Parathyroid adenoma (tissue), 2 donors: ENCODE data around the gene PAX8.

ENCODE experiments used
- H2AFZ ChIP-seq: fragments of 300-600 bp; sonication (generic); one replicate; pipeline ENCODE4 v1.7.0; 2017; ENCODE audit warnings: antibody characterized with exemption, mild to moderate bottlenecking
- H3K27ac ChIP-seq: fragments of 300-600 bp; sonication (generic); one replicate; pipeline ENCODE4 v1.7.0; 2017
- H3K27me3 ChIP-seq: fragments of 300-600 bp; sonication (generic); one replicate; pipeline ENCODE4 v1.7.0; 2017; ENCODE audit warnings: low read length; ENCODE audit not compliant: control insufficient read depth, insufficient read depth
- H3K36me3 ChIP-seq: fragments of 300-600 bp; sonication (generic); one replicate; pipeline ENCODE4 v1.7.0; 2017; ENCODE audit warnings: low read length; ENCODE audit not compliant: control insufficient read depth, insufficient read depth
- H3K4me1 ChIP-seq: fragments of 300-600 bp; sonication (generic); one replicate; pipeline ENCODE4 v1.7.0; 2017; ENCODE audit warnings: control low read depth
- H3K4me2 ChIP-seq: fragments of 300-600 bp; sonication (generic); one replicate; pipeline ENCODE4 v1.7.0; 2017; ENCODE audit warnings: low read length
- H3K4me3 ChIP-seq: fragments of 300-600 bp; sonication (generic); one replicate; pipeline ENCODE4 v1.7.0; 2017; ENCODE audit warnings: low read depth, low read length
- H3K79me2 ChIP-seq: fragments of 300-600 bp; sonication (generic); one replicate; pipeline ENCODE4 v1.7.0; 2017; ENCODE audit warnings: control low read depth
- H3K9ac ChIP-seq: fragments of 300-600 bp; sonication (generic); one replicate; pipeline ENCODE4 v1.7.0; 2017; ENCODE audit warnings: mild to moderate bottlenecking
- H3K9me3 ChIP-seq: fragments of 300-600 bp; sonication (generic); one replicate; pipeline ENCODE4 v1.7.0; 2017; ENCODE audit warnings: low read length; ENCODE audit not compliant: control insufficient read depth
- TF ChIP-seq, protein P1 (sequence below): fragments of 300-600 bp; sonication (generic); IDR thresholded peaks from one replicate; pipeline ENCODE4 v1.7.0; 2017; ENCODE audit warnings: antibody characterized with exemption, mild to moderate bottlenecking
- donor health status: primary hyperparathyroidism.

PAX8 gene

DNA sequence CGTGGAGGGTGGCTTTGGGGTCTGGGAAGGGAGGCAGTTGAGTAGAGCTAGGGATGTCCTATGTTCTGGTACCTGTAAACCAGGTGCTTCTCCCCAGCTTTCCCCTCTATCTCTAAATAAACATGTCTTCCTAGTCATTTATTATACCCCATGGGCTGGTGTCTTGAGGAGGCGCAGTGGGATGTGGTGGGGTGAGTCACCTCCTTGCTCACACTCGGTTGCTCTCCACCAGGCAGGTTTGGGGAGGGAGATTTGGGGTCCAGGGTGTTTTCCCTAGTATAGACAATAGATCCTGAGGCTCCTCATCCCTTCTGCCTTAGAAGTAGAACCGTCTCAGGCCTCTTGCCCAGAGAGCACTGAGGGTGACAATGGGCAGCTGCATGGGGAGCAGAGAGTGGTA is 99.8 kb downstream of the PAX8 start:
- Histone ChIP-seq H3K4me3 (no peak overlapping the region), H3K4me2 (no peak overlapping the region), H3K79me2 (no peaks in the 10 kb centered on the region), H3K27ac (no peak overlapping the region), H3K9ac (no peak overlapping the region), H3K27me3 (no peaks in the 10 kb centered on the region), H3K9me3 (no peaks in the 10 kb centered on the region), H3K36me3 (no peaks in the 10 kb centered on the region), H3K4me1 (peaks cover 25% of the 10 kb centered on the region), H2AFZ (no peak overlapping the region)
- TF ChIP-seq, protein P1, sequence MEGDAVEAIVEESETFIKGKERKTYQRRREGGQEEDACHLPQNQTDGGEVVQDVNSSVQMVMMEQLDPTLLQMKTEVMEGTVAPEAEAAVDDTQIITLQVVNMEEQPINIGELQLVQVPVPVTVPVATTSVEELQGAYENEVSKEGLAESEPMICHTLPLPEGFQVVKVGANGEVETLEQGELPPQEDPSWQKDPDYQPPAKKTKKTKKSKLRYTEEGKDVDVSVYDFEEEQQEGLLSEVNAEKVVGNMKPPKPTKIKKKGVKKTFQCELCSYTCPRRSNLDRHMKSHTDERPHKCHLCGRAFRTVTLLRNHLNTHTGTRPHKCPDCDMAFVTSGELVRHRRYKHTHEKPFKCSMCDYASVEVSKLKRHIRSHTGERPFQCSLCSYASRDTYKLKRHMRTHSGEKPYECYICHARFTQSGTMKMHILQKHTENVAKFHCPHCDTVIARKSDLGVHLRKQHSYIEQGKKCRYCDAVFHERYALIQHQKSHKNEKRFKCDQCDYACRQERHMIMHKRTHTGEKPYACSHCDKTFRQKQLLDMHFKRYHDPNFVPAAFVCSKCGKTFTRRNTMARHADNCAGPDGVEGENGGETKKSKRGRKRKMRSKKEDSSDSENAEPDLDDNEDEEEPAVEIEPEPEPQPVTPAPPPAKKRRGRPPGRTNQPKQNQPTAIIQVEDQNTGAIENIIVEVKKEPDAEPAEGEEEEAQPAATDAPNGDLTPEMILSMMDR = no peak

DNA sequence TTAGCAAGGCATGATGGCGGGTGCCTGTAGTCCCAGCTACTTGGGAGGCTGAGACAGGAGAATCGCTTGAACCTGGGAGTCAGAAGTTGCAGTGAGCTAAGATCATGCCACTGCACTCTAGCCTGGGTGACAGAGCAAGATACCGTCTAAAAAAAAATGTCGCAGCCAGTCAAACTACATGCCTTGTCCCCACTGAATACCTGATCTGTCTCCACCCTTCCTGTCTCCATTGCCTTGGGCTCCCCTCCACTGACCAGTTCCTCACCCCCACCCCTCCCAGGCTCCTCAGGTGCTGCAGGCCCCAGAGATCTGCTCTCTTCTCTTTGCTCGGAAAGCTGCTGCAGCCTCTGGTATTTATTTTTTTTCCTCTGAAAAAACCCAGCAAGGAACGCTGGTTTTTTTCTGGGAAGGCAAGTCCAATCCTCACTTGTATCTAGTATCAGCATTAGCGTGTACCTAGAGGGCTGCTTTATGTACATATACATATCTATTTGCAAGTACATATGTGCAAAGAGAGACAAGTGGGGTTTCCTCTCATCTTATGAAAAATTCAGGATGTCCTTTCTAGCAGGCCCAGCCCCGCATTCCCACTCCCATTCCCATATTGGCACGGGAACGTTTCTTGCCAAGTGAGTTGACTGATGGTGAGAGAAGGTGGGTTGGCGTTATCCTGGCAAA is 100.5 kb downstream of the PAX8 start:
- Histone ChIP-seq H3K4me3 (no peak overlapping the region), H3K4me2 (no peak overlapping the region), H3K36me3 (no peaks in the 10 kb centered on the region), H2AFZ (no peak overlapping the region), H3K27me3 (no peaks in the 10 kb centered on the region), H3K9ac (no peak overlapping the region), H3K79me2 (no peaks in the 10 kb centered on the region), H3K4me1 (peaks cover 25% of the 10 kb centered on the region), H3K27ac (no peak overlapping the region), H3K9me3 (no peaks in the 10 kb centered on the region)
- TF ChIP-seq, protein P1 = no peak

DNA sequence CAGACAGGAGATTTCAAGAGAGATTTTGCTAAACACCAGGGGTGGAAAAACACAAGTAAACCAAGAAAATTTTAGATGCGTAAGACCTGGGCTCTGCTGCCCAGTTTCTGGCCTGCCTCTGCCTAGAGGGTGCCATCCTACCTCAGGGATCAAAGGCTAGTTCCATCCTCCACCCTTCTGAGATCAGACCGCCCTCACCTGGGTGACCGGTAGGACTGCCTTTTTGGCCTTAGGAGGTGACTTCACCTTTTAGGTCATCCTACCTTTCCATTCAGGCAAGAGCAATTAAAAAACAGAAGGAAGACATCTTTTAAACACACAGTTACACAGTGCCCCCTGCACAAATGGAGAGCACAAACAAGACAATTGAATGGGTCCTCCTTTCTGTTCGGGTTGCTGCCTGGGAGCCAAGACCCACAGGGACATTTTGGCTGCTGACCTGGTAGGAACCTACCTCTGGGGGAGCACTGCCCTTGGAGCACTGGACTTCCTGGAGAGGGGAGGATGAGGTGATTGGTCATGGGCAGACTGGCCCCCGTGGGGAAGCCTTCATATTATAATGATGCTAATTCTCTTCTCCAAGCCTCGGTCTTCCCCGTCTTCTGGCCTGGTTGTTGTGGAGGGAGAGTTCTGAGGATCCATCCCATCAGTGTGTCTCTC is 101.9 kb downstream of the PAX8 start:
- H3K79me2 ChIP-seq = no peaks in the 10 kb centered on the region
- H3K27ac ChIP-seq = peak overlapping the region; percentile 82
- H3K9ac ChIP-seq = no peak overlapping the region
- H3K27me3 ChIP-seq = no peaks in the 10 kb centered on the region
- no peak overlapping the region for H3K4me3 ChIP-seq
- peaks cover 25% of the 10 kb centered on the region for H3K4me1 ChIP-seq
- H2AFZ ChIP-seq = peak overlapping the region; percentile 61
- TF ChIP-seq, protein P1 = peak; percentile 46
- H3K9me3 ChIP-seq = no peaks in the 10 kb centered on the region
- no peaks in the 10 kb centered on the region for H3K36me3 ChIP-seq
- H3K4me2 ChIP-seq = peak overlapping the region; percentile 20

- Histone ChIP-seq H3K79me2 (no peaks in the 10 kb centered on the region), H3K27me3 (no peaks in the 10 kb centered on the region), H3K4me3 (no peak overlapping the region), H2AFZ (peak overlapping the region; percentile 61), H3K36me3 (no peaks in the 10 kb centered on the region), H3K4me2 (peak overlapping the region; percentile 20), H3K27ac (peak overlapping the region; percentile 82), H3K4me1 (peaks cover 22% of the 10 kb centered on the region), H3K9ac (no peak overlapping the region), H3K9me3 (no peaks in the 10 kb centered on the region)
- TF ChIP-seq, protein P1 = no peak
These were observed 102.7 kb downstream of the PAX8 start for GRCh38 chr2:113175736-113176695.
